ENCODE results near the gene CCDC28B. TPM values are rescaled to one million over a fixed set of nuclear protein-coding genes. Genes with fewer than 3 reads are reported as not detected.
A peak's percentile ranks its signal among the peaks of the same experiment; 100 is the strongest.

Gene CCDC28B
- total and polyA plus RNA-seq, 2 of the 13 experiments (the other 11 are each of a cell fraction or from before 2014, with no cell fraction given): 2.6 to 3.5 TPM

- TF ChIP-seq, protein P1, sequence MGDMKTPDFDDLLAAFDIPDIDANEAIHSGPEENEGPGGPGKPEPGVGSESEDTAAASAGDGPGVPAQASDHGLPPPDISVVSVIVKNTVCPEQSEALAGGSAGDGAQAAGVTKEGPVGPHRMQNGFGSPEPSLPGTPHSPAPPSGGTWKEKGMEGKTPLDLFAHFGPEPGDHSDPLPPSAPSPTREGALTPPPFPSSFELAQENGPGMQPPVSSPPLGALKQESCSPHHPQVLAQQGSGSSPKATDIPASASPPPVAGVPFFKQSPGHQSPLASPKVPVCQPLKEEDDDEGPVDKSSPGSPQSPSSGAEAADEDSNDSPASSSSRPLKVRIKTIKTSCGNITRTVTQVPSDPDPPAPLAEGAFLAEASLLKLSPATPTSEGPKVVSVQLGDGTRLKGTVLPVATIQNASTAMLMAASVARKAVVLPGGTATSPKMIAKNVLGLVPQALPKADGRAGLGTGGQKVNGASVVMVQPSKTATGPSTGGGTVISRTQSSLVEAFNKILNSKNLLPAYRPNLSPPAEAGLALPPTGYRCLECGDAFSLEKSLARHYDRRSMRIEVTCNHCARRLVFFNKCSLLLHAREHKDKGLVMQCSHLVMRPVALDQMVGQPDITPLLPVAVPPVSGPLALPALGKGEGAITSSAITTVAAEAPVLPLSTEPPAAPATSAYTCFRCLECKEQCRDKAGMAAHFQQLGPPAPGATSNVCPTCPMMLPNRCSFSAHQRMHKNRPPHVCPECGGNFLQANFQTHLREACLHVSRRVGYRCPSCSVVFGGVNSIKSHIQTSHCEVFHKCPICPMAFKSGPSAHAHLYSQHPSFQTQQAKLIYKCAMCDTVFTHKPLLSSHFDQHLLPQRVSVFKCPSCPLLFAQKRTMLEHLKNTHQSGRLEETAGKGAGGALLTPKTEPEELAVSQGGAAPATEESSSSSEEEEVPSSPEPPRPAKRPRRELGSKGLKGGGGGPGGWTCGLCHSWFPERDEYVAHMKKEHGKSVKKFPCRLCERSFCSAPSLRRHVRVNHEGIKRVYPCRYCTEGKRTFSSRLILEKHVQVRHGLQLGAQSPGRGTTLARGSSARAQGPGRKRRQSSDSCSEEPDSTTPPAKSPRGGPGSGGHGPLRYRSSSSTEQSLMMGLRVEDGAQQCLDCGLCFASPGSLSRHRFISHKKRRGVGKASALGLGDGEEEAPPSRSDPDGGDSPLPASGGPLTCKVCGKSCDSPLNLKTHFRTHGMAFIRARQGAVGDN (CRISPR knock-in tag; IDR thresholded peaks at IDR 0.05): peak; percentile 94
- TF ChIP-seq KLF11 (CRISPR knock-in tag; IDR thresholded peaks at IDR 0.05) (no peak), RXRA (CRISPR knock-in tag; IDR thresholded peaks at IDR 0.05) (peak; percentile 98), ZBTB3 (CRISPR knock-in tag; IDR thresholded peaks at IDR 0.05; ENCODE audit: borderline replicate concordance, low read depth) (no peak; the same call in none of the 2 replicates), TRIM24 (CRISPR knock-in tag; IDR thresholded peaks at IDR 0.05) (0 out of 2 replicates have a peak, but pooled peaks have one; percentile 9), ONECUT2 (CRISPR knock-in tag; IDR thresholded peaks at IDR 0.05) (no peak), DDIT3 (CRISPR knock-in tag; IDR thresholded peaks at IDR 0.05) (no peak)
- TF ChIP-seq, protein P2, sequence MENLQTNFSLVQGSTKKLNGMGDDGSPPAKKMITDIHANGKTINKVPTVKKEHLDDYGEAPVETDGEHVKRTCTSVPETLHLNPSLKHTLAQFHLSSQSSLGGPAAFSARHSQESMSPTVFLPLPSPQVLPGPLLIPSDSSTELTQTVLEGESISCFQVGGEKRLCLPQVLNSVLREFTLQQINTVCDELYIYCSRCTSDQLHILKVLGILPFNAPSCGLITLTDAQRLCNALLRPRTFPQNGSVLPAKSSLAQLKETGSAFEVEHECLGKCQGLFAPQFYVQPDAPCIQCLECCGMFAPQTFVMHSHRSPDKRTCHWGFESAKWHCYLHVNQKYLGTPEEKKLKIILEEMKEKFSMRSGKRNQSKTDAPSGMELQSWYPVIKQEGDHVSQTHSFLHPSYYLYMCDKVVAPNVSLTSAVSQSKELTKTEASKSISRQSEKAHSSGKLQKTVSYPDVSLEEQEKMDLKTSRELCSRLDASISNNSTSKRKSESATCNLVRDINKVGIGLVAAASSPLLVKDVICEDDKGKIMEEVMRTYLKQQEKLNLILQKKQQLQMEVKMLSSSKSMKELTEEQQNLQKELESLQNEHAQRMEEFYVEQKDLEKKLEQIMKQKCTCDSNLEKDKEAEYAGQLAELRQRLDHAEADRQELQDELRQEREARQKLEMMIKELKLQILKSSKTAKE (CRISPR knock-in tag; IDR thresholded peaks at IDR 0.05; ENCODE audit: borderline replicate concordance): peak; percentile 82; the same call in 1 of the 2 replicates
- TF ChIP-seq, protein P3, sequence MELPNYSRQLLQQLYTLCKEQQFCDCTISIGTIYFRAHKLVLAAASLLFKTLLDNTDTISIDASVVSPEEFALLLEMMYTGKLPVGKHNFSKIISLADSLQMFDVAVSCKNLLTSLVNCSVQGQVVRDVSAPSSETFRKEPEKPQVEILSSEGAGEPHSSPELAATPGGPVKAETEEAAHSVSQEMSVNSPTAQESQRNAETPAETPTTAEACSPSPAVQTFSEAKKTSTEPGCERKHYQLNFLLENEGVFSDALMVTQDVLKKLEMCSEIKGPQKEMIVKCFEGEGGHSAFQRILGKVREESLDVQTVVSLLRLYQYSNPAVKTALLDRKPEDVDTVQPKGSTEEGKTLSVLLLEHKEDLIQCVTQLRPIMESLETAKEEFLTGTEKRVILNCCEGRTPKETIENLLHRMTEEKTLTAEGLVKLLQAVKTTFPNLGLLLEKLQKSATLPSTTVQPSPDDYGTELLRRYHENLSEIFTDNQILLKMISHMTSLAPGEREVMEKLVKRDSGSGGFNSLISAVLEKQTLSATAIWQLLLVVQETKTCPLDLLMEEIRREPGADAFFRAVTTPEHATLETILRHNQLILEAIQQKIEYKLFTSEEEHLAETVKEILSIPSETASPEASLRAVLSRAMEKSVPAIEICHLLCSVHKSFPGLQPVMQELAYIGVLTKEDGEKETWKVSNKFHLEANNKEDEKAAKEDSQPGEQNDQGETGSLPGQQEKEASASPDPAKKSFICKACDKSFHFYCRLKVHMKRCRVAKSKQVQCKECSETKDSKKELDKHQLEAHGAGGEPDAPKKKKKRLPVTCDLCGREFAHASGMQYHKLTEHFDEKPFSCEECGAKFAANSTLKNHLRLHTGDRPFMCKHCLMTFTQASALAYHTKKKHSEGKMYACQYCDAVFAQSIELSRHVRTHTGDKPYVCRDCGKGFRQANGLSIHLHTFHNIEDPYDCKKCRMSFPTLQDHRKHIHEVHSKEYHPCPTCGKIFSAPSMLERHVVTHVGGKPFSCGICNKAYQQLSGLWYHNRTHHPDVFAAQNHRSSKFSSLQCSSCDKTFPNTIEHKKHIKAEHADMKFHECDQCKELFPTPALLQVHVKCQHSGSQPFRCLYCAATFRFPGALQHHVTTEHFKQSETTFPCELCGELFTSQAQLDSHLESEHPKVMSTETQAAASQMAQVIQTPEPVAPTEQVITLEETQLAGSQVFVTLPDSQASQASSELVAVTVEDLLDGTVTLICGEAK (IDR thresholded peaks at IDR 0.05): no peak
- TF ChIP-seq, protein P3 (CRISPR knock-in tag; IDR thresholded peaks at IDR 0.05): no peak
- TF ChIP-seq, protein P4, sequence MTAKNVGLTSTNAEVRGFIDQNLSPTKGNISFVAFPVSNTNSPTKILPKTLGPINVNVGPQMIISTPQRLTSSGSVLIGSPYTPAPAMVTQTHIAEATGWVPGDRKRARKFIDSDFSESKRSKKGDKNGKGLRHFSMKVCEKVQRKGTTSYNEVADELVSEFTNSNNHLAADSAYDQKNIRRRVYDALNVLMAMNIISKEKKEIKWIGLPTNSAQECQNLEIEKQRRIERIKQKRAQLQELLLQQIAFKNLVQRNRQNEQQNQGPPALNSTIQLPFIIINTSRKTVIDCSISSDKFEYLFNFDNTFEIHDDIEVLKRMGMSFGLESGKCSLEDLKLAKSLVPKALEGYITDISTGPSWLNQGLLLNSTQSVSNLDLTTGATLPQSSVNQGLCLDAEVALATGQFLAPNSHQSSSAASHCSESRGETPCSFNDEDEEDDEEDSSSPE (CRISPR knock-in tag; IDR thresholded peaks at IDR 0.05): no peak
Measured at GRCh38 chr1:32249831-32250525, 49.6 kb downstream of the CCDC28B start (continued).
